IPS-NIHi7 (cell line): ENCODE measurements around the gene PDGFB.
A peak's percentile ranks its signal among the peaks of the same experiment; 100 is the strongest.
"Not testable (repeated sequence)": the region's sequence is repeated elsewhere in the genome, so short reads cannot be mapped to it uniquely, and the experiment has no call there.

Experiments
- DNase-seq: peaks from one replicate; pipeline ENCODE4 v3.0.0; 2012; ENCODE audit warnings: mixed read lengths; ENCODE audit errors: extremely low spot score

Gene PDGFB

DNA sequence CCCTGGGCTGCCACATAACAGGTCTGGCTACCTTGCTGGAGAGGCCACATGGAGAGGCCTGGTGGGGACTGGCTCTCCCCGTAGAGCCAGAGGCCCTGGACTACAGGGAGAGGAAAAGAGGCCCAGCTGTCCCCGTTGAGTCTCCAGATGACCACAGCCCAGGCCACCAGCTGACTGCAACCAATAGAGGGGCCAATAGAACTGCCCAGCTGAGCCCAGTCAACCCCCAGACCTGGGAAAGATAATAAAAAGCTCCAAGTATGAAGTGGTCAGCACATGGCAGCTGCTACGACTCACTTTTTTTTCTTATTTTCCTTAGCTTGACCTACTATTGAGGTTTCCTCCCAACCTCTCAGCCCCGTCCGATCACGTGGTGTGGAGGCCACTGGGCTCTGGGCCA lies 18.4 kb downstream of the PDGFB start:
- DNase-seq = no peak

DNA sequence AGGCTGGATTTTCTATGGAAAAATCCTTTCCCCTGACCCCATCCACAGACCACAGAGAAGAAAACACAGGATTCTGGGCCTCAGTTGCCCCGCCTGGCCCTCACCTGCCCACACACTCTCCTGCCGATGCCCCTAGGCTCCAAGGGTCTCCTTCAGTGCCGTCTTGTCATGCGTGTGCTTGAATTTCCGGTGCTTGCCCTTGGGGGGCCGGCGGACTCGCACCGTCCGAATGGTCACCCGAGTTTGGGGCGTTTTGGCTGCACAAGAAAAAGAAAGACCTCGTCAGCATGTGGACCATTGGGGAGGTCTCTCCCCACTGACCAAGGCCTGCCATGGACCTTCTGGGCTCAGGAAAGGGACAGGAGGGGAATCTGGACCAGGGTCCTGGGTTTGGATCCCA lies 19.2 kb downstream of the PDGFB start:
- no peak for DNase-seq

DNA sequence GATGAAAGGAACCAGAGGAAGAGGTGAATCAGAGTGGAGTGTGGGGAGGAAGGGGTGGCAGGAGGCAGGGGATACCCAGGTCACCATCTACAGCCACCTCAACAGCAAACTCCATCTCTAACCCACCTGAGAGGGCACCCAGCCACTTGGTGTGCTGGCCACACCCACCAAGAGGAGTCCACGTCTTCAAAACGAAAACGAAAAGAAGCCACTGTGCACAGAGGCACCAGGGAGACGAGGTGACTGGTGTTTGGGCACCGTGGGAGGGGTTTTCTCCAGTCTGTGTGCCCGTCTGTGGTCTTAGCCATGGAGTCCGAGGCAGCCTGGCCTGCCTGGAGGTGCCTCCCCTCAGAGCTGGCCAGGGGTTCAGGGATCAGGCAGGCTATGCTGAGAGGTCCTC lies 20.2 kb downstream of the PDGFB start:
- DNase-seq = no peak

DNA sequence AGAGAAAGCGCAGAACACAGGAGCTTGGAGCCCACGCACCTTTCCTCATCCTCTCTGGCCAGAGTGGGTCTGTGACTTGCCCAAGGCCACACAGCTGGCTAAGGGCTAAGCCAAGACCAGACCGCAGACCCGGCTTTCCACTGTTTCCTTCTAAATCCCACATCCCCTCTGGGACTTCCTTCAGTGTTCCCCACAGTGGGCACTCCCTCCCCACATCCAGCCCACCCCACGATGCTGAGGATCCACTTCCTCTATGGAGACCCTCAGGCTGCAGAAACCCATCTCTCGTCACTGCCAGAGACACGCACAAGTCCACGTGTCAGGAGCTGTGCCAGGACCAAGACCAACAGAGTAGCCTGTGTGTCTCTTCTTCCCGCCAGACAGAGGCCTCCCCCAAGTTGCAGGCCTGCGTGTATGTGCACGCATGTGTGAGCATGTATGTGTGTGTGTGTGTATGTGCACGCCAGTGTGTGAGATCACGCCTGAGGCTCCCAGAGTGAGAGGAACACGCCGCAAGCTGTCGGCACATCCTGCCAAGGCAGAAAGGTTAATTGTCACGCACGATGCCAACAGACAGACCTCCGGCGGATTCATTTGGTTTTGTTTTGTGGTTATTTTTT lies 21.6 kb downstream of the PDGFB start:
- no peak for DNase-seq

DNA sequence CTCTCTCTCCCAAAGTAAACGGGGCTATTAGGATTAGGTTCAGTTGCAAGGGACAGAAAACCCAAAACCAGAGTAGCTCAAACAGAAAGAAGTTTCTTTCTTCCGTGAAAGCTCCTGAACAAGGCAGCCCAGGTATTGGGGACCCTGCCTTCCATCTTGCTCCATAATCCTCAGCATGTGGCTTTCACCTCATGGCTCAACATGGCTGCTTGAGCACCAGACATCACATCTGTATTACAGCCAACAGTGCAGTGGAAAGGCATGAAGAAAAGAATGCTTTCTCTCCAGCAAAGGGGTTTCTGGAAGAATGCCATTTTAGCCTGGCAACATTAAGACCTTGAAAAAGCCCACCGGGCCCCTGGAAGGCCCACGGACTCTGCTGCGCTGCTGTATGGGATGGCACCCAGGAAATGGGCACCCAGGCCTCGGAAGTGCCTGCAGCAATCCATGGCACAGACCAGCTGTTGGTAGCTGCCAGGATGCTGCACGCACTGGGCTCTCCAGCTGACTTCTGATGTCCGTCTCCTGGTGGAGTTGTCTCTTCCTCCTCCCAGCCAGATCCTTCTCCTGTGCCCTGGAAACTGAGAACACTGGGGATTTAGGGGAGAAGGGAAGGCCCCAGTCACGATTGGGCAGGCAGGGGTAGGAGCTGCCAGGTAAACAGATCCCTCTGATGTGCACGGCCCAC lies 22.6 kb downstream of the PDGFB start:
- no peak for DNase-seq

DNA sequence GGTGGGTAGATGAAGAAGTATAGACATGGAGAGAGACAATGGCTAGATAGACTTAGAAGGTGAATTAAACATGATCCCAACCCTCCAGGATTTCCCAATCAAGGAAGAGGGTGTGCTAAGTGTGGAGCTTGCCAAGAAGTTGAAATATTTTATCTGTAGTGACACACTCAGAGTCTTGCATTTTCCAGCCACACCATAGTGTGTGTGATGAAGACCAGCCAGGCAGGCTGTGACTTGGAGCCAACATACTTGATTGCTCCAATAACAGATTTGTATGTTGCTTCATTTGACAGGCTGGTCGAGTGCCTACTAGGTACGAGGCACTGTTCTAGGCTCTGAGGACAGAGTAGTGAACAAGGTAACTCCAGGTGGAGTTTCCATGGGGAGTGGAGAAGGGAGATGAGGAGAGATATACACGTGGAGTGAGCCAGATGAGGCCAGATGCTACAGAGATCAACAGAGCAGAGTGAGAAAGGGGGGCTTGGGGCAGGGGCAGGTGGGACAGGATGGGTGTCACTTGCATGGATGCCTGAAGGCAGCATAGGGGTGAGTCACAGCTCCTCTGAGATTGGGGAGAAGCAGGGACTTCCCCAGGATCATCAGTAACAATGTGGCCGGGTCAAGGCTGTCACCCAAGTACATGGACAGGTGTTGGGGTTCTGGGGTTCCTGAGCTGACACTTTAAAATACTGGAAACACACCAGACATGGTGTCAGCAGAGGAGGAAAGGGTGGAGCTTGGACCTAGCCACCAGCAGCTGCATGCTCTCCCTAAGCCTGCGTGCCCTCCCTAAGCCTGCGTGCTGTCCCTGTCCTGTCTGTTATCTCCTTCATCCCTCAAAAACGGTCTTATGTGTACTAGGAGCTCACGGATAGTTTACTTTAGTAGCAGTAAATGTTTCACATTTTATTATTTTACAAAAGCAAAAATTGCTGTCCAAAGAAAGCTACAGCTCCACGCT lies 23.6 kb downstream of the PDGFB start:
- DNase-seq = no peak

DNA sequence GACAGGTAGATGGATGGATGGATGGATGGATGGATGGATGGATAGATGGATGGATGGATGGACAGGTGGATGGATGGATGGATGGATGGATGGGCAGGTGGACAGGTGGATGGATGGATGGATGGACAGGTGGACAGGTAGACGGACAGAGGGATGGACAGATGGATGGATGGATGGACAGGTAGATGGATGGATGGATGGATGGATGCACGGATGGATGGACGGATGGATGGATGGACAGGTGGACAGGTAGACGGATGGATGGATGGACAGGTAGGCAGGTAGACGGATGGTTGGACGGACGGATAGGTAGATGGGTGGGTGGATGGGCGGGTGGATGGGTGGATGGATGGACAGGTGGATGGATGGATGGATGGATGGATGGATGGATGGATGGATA lies 24.3 kb downstream of the PDGFB start:
- DNase-seq = no peak

DNA sequence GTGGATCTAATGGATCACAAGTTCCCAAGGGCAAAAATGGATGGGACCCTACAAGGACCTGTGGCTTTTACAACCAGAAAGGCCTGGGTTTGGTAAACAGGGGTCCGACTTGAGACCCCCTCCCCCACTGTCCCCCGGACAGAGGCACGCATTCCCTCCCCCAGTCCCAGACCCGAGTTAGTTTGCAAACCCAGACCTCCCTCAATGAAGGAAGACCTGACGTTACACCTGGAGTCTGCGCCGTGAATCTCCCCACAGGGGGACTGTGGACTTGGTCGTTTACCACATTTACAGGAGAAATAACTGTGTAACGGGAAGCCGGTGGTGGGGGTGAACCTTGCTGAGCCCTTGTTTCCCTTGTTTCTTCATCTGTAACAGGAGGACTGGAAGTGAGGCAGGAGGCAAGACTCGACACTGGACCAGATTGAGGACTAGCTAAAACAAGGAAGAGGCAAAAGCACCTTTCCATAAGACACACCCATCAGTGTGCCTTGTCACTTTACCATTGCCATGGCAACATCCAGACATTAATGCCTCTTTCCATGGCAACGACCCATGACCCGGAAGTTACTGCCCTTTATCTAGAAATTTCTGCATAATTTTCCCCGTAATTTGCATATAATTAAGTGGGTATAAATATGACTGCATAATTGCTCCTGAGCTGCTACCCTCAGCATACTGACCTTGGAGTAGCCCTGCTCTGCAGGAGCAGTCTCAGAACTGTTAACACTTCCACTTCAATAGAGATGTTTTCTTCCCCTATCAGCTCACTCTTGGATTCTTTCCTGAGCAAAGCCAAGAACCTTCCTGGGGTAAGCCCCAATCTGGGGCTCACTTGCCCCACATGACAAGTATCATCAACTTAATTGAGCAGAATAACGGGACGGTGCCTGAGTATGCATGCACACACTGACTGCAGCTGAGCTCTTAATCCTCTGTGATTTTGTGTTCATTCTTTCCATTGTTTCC lies 25.4 kb downstream of the PDGFB start:
- DNase-seq = no peak

DNA sequence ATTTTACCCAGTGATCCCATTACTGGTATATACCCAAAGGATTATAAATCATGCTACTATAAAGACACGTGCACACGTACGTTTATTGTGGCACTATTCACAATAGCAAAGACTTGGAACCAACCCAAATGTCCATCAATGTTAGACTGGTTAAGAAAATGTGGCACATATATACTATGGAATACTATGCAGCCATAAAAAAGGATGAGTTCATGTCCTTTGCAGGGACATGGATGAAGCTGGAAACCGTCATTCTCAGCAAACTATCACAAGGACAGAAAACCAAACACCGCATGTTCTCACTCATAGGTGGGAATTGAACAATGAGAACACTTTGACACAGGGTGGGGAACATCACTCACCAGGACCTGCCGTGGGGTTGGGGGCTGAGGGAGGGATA lies 26.4 kb downstream of the PDGFB start:
- not testable (repeated sequence) for DNase-seq

DNA sequence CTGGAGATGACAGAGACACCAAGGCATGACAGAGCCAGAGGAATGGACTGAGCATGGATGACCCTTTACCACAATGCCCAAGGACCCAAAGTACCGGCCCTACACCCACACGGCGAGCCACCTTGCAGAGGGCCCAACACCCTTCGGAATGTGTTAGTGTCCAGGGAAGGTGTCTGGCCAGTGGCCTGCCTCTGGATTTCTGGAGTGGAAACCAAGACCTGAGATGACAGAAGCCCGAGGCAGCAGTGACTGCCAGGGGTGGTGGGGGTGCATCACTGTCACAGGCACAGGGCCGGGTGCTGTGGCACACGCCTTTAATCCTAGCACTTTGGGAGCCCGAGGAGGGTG lies 28.7 kb downstream of the PDGFB start:
- DNase-seq = no peak

DNA sequence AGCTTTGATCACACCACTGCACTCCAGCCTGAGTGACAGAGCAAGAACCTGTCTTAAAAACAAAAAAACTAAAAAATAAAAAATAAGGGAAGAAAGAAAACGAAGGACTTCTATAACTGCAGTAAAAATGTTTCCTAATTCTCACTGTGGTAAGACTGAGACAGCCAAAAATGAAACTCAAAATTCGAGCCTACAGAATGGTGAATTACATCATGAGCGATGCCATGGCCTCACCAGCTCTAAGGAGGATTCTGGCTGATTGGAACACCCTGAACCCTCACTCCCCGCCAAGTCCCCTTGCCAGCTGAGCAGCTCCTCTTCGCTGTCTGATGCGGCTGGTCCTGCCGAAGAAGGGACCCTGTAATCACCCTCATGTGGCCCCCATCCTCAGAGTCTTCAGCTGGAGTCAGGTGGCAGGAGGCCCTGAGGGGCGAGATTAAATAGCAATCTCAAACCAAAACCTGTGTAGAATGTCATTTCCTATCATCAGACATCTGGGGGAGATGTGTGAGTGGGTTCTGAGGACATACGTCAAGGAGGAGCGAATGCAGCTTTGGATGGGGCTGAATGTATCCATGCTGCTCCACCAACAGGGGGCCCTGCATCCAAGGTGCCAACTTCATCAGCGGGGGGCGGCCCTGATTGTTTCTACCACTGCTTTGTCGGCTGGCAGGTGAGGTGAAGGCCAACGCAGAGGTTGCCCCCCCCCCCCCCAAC lies 29.2 kb downstream of the PDGFB start:
- peak; percentile 70 for DNase-seq

DNA sequence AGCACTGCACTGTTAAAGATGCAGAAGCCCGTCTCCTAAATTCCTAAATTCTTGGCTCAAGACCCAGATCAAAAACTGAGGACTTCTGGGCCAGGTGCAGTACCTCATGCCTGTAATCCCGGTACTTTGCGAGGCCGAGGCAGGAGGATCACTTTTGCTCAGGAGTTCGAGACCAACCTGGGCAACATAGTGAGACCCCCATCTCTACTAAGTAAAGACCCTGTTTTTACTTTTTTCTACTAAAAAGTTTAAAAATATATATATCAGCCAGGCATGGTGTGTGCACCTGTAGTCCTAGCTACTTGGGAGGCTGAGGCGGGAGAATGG lies 29.7 kb downstream of the PDGFB start:
- no peak for DNase-seq

DNA sequence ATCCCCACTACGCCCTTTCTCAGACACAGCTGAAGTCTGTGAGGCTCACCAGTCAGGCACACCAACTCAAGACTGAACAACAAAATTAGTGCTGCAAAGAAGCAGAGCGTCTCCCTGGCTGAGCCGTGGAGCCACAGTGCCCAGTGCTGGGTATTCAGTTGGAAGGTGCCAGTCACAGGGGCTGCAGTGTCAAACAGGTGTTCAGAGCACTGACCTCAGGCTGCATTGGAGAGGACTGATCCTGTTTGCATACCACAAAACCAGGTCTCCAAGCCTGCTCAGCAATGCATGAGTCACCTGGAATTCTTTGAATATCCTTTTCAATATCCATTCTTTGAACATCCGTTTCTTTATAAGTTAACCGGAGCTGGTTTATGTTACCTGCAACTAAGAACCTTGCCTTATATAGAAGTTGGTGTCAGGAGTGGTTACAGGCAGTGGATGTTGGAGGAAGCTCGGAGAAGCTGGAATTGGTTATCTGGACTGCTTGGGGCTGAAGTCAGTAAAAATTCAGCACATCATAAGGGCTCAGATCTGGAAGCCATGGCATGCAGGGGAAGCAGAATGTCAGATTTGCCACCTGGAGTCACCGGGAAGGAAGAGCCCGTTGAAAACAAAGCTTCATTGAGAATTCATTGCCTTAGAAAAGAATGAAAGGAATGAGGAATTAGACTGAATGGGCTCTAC lies 30.3 kb downstream of the PDGFB start:
- DNase-seq = peak; percentile 55

DNA sequence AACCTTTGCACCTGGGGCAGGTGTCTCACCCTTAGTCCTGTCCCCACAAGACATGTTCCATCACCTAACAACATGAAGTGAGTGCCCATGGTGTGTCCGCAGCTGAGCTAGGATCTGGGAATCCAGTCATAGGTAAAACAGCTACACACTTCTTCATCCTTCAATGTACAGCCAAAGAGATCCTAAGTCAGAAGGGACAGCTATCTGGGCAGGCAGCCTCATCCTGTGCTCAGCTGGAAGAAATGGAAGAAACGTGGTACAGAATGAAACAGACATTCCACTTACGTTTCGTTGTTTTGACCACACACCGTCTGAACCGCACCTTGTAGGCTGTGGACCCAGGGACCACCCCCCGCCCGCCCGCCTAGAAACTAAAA lies 30.8 kb downstream of the PDGFB start:
- DNase-seq = peak; percentile 5

DNA sequence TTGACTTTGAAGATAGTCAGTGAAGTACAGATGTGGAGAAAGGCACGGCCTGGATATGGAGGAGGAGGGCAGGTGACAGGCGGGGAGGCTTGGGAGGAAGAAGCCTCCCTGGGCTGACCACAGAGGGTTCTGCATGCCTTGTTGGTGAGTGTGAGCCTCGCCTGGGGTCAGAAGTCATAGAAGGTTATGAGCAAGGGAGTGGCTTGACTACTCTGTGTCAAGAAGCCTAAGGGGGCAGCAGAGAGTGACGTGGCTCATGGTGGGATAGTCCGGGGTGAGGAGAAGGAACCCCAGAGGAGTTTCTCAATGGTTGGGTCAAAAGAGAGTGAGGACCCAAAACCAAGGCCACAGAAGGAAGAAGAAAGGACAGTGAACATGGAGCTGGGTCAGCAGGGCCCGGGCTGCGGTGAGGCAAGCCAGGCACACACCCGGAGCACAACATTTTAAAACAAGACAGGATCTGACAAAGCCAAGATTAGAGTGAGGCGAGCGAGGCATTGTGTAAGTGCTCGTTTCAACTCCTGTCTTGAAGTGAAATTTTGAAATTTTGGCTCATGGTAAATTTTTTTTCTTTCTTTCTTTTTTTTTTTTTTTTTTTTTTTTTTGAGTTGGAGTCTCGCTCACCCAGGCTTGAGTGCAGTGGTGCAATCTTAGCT lies 31.9 kb downstream of the PDGFB start:
- DNase-seq = peak; percentile 59

DNA sequence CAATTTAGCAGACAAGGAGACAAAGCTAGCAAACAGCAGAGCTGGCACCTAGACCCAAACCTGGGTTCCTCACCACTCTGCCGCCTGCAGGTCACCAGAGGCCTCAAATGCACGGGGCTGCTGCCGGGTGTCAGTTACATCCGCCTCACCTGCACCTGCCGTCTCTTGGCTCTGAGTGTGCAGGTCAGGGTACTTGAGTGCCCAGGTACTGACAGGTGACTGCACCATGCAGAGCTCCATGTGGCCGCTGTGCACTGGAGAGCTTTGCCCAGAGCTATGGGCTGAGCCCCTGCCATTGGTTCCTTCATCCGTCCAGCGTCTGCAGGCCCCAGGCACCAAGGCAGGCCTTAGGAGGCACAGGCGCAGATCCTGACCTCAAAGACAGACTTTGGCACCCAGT lies 35.0 kb downstream of the PDGFB start:
- peak; percentile 8 for DNase-seq

DNA sequence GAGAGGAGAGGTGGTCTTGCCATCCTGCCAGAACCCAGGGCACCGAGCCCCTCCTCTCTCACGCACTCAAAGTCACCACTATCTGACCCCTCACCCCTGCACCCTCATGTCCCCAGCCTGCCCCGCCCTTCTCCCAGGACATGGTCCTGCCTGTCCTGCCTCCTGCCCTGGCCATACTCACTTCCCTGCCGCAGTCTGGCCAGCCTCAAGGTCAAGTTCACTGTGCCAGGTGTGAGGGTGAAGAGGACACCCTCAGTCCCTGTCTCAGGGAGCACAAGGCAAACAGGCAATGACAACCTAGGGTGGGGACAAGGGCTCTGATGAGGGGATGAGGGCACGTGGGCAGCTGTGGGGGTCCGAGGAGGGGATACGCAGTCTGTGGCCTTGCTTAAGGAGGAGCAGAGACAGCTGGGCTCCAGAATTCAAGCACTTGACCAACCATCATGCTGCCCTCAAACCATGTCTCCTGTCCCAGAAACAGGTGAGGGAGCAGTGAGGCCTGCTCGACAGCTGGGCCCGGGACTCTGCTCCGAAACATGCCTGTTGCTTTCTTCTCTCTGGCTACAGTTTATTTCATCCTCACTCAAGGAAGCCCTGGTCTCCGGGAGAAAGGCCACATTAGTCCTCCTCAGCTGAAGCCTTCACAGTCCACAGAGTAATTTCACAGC lies 36.6 kb downstream of the PDGFB start:
- DNase-seq = peak; percentile 3

DNA sequence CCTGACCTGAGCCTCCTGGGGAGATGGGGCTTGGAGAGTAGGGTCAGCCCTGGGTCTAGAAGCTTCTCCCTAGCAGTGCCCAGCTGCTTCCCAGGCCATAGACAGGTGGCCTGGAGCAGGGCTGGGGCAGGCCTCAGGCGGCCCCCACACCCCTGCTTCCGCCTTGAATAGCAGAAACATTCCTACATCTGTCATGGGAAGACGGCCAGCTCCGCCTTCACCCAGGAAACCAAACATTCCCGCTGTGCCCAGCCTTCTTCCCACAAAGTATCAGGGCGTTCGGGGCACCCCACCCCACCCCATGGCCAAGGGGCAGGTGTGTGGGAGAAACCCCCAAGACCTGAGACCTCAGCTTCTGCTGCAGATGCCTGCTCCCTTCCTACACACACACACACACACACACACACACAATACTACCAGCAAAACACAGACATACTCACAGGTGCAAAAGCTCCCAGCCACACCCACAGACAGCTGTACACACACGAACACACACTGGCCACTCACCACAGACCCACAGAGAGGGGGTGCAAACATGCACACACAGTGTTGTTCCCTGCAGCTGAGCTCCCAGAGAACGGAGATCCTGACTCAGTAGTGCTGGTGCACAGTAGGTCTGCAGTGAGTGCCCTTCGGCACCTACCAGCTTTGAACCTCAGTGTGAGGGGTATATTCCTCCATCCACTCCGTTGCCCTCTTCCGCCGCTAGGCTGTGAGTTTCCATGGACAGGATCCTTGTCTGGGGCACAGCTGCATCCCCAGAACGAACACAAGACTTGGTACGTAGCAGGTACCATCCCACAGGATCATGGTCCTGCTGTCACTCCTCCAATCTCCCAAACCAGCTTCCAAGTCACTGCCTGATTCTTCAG lies 37.4 kb downstream of the PDGFB start:
- peak; percentile 11 for DNase-seq
